Measurements from ENCODE around the gene ZSCAN22. TPM values are rescaled to one million over a fixed set of nuclear protein-coding genes. Genes with fewer than 3 reads are reported as not detected.

ZSCAN22 gene
- total RNA-seq, 4 donors from 2014 or later = 2.4 to 4.8 (median 2.9) TPM

DNA sequence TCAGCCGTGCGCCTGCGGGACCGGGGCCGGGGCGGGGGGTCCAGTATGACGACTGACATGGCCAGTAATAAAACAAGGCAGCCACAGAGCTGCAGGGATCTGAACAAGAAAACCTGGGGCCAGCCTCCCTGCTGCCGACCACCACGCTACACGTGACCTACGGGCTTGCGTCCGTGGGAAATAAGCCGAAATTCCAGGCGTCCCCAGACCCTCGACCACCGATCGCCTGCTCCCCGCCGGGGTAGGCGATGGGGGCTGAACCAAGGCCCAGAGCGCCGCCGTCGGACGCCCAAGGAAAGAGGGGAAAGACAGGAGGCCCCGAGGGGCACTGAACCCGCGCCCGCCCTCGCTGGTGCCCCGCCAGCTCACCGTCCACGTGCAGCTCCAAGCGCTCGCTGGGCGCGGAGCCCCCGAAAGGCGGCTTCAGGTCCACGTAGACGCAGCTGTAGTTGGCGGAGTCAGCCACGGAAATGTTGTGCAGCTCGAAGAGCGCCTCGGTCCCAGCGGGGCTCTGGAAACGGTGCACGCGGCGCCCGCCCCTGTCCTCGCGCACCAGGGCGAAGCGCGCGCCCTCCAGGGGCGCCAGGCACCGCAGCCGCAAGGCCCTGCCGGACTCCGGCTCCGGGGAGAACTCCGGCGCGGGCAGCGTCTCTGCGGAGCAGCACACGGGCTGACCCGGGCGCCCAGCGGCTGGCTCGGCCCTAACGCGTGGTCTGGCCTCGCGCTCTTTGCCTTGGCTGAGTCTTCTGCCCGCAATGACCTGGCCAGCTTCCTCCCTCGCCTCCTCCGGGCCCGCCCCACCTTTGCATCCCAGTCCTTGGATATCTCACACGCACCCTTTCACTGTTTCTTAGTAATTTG lies 23.4 kb downstream of the ZSCAN22 start:
- Histone ChIP-seq H3K9me3 (no peaks in the 10 kb centered on the region), H3K4me3 (peak overlapping the region in 1 of 2 donors; percentile 30), H3K4me1 (peaks cover 0 to 29% (median 2%) of the 10 kb centered on the region in 3 donors), H3K27me3 (peaks cover 98% of the 10 kb centered on the region), H3K36me3 (peaks cover 0 to 16% of the 10 kb centered on the region in 2 donors), H3K27ac (no peak overlapping the region)
- ATAC-seq = no peak
- TF ChIP-seq EP300 (IDR thresholded peaks at IDR 0.05) (no peak), POLR2AphosphoS5 (IDR thresholded peaks at IDR 0.05) (no peak), POLR2A (IDR thresholded peaks at IDR 0.05) (no peak)
- TF ChIP-seq, protein P1, sequence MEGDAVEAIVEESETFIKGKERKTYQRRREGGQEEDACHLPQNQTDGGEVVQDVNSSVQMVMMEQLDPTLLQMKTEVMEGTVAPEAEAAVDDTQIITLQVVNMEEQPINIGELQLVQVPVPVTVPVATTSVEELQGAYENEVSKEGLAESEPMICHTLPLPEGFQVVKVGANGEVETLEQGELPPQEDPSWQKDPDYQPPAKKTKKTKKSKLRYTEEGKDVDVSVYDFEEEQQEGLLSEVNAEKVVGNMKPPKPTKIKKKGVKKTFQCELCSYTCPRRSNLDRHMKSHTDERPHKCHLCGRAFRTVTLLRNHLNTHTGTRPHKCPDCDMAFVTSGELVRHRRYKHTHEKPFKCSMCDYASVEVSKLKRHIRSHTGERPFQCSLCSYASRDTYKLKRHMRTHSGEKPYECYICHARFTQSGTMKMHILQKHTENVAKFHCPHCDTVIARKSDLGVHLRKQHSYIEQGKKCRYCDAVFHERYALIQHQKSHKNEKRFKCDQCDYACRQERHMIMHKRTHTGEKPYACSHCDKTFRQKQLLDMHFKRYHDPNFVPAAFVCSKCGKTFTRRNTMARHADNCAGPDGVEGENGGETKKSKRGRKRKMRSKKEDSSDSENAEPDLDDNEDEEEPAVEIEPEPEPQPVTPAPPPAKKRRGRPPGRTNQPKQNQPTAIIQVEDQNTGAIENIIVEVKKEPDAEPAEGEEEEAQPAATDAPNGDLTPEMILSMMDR (IDR thresholded peaks at IDR 0.05) = no peak
- 2 to 30% methylated on average over 2 to 21 of the region's 84 CpGs for WGBS, 2 donors (ENCODE audit: low coverage in 1 of 2)

DNA sequence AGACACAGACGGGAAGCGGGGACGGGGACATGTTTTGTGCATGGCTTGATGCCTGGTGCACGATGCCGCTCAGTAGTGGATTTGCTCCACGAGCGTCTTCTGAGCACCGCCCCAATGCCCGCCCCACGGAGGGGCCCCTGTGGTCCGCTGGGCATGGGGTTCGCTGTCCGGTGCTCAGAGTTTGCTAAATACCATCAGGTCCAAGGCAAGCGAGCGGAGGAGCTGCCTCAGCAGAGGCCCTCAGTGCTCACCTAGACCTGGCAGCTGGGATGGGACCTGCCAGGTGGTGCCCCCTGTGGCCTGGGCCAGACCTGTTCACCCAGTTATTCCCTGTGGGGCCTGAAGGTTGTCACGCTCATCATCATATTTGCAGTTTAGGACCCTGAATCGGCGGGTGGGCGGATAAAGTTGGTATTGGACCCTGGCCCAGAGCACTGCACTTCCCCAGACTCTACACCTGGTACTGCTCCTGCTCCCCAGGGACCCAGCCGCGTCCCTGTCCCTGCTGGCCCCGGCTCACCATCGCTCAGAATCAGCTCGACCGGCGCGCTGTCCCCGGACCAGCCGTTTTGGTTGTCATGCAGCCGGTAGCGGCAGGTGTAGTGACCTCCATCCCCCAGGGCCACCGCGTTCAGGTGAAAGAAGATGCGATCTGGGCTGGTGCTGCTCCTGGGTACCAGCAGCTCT lies 24.2 kb downstream of the ZSCAN22 start:
- TF ChIP-seq POLR2AphosphoS5 (IDR thresholded peaks at IDR 0.05) (no peak), EP300 (IDR thresholded peaks at IDR 0.05) (no peak), POLR2A (IDR thresholded peaks at IDR 0.05) (no peak)
- TF ChIP-seq, protein P1 (IDR thresholded peaks at IDR 0.05) = no peak
- ATAC-seq = no peak
- H3K9me3 ChIP-seq = peaks cover 0 to 4% (median 0%) of the 10 kb centered on the region in 3 donors
- H3K36me3 ChIP-seq = peaks cover 0 to 16% of the 10 kb centered on the region in 2 donors
- WGBS, 2 donors (ENCODE audit: low coverage in 1 of 2) = 77% methylated on average over 3 of the region's 34 CpGs; no CpG with 5 or more reads in 1 of the 2 donors
- no peak overlapping the region for H3K4me3 ChIP-seq
- H3K27me3 ChIP-seq = peaks cover 98% of the 10 kb centered on the region
- peaks cover 0 to 35% (median 2%) of the 10 kb centered on the region in 3 donors for H3K4me1 ChIP-seq
- no peak overlapping the region for H3K27ac ChIP-seq

DNA sequence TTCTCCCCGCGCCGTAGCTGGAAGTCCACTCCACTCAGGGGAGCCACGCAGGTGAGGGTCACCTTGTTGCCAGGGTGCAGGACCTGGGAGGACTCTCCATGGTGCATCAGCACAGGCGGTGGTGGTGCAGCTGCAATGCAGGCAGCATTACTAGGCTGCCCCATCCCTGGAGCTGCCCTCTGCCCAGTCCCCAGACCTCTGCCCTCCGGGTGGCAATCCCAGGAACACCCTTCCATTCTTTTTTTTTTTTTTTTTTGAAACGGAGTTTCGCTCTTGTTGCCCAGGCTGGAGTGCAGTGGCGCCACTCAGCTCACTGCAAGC lies 24.7 kb downstream of the ZSCAN22 start:
- Histone ChIP-seq H3K27me3 (peaks cover 98% of the 10 kb centered on the region), H3K36me3 (peaks cover 0 to 16% of the 10 kb centered on the region in 2 donors), H3K4me1 (peaks cover 0 to 38% (median 2%) of the 10 kb centered on the region in 3 donors), H3K9me3 (peaks cover 0 to 9% (median 0%) of the 10 kb centered on the region in 3 donors), H3K4me3 (no peak overlapping the region), H3K27ac (no peak overlapping the region)
- TF ChIP-seq POLR2AphosphoS5 (IDR thresholded peaks at IDR 0.05) = no peak
- TF ChIP-seq EP300 (IDR thresholded peaks at IDR 0.05) = no peak
- TF ChIP-seq, protein P1 (IDR thresholded peaks at IDR 0.05) = no peak
- ATAC-seq = no peak
- 100% methylated on average over 1 of the region's 9 CpGs for WGBS, 2 donors (ENCODE audit: low coverage in 1 of 2)

DNA sequence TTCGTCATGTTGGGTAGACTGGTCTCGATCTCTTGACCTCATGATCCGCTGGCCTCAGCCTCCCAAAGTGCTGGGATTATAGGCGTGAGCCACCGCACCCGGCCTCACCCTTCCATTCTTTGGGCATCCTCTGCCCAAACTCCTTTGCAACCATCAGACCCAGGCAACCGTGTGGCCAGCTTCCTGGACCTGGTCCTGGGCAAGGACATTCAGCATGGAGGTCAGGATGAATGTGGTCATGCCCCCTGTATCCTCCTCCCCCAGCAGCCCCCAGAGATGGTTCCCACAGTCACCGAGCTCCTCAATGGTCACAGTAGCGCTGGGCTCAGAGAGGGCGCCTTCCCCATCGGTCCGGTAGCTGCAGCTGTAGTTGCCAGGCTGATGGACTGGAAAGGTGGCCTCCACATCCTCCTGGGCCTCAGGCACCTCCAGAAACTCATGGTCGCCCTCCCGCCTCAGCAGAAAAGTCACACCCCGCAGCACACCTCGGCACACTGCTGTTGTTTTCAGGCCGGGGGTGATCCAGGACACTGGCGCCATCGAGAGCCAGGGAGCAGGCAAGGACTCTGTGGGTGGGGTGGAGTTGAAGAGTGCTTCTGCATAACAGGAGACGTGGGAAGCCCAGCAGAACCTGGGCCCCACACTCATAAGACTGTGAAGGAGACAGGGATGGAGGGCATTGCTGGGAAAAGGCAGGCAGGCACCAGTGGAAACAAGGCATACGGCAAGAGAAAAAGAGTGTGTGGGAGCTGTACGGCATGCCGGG lies 25.4 kb downstream of the ZSCAN22 start:
- H3K36me3 ChIP-seq = peaks cover 0 to 16% of the 10 kb centered on the region in 2 donors
- peaks cover 0 to 39% (median 5%) of the 10 kb centered on the region in 3 donors for H3K4me1 ChIP-seq
- H3K27ac ChIP-seq = no peak overlapping the region
- peaks cover 98% of the 10 kb centered on the region for H3K27me3 ChIP-seq
- H3K9me3 ChIP-seq = peaks cover 0 to 9% (median 0%) of the 10 kb centered on the region in 3 donors
- TF ChIP-seq POLR2AphosphoS5 (IDR thresholded peaks at IDR 0.05) (no peak), EP300 (IDR thresholded peaks at IDR 0.05) (no peak), POLR2A (IDR thresholded peaks at IDR 0.05) (no peak)
- TF ChIP-seq, protein P1 (IDR thresholded peaks at IDR 0.05) = no peak
- no peak for ATAC-seq
- WGBS, 2 donors (ENCODE audit: low coverage in 1 of 2) = 63 to 82% methylated on average over 5 to 11 of the region's 23 CpGs
- no peak overlapping the region for H3K4me3 ChIP-seq

Measured in gastroesophageal sphincter (tissue), 4 donors.